Calu3 (cell line): Measurements from ENCODE around the gene PAPPA. TPM values are rescaled to one million over a fixed set of nuclear protein-coding genes. Genes with fewer than 3 reads are reported as not detected.

Experiments
- BruUV-seq: library from RNA; stranded (reverse); fragments of 400-500 nt; replicated peaks from 2 replicates; lab custom pipeline; 2021; lab: Mats Ljungman, UMichigan
- CTCF ChIA-PET: fragments of 300-600 bp; sonication (Branson Sonifier 250); formaldehyde crosslinking; loops from one replicate; lab custom pipeline; 2022; ENCODE audit warnings: antibody characterized with exemption; lab: Charles Lee
- DNase-seq: peaks from one replicate; pipeline ENCODE4 v3.0.0; 2022
- H3K27ac Mint-ChIP-seq: one replicate; pipeline ENCODE4 v1.8.0; 2022; ENCODE audit warnings: mixed read lengths; ENCODE audit not compliant: unreplicated experiment
- H3K27me3 Mint-ChIP-seq: one replicate; pipeline ENCODE4 v1.8.0; 2022; ENCODE audit warnings: mixed read lengths; ENCODE audit not compliant: unreplicated experiment
- H3K36me3 Mint-ChIP-seq: one replicate; pipeline ENCODE4 v1.8.0; 2022; ENCODE audit warnings: mild to moderate bottlenecking, moderate library complexity, mixed read lengths; ENCODE audit not compliant: insufficient read depth, unreplicated experiment
- H3K4me1 Mint-ChIP-seq: one replicate; pipeline ENCODE4 v1.8.0; 2022; ENCODE audit warnings: mild to moderate bottlenecking, low read depth, mixed read lengths; ENCODE audit not compliant: unreplicated experiment
- H3K4me3 Mint-ChIP-seq: one replicate; pipeline ENCODE4 v1.8.0; 2022; ENCODE audit warnings: mild to moderate bottlenecking, low read depth, moderate library complexity, mixed read lengths; ENCODE audit not compliant: unreplicated experiment
- H3K9me3 Mint-ChIP-seq: one replicate; pipeline ENCODE4 v1.8.0; 2022; ENCODE audit warnings: low read depth, mixed read lengths; ENCODE audit not compliant: unreplicated experiment
- CTCF ChIP-seq: fragments of 200-600 bp; IDR thresholded peaks from one replicate; pipeline ENCODE4 v1.8.0; 2022; ENCODE audit warnings: antibody characterized with exemption; ENCODE audit not compliant: unreplicated experiment
- intact Hi-C: fragments of 100-400 bp; cut with micrococcal nuclease; formaldehyde crosslinking; loops from one replicate; pipeline ENCODE4 v1.10.0; 2022; ENCODE audit not compliant: unreplicated experiment
- total RNA-seq: library from RNA; stranded (reverse); gene quantifications from 2 replicates; pipeline ENCODE4 v1.2.3, GENCODE V29; 2022

Gene PAPPA
- total RNA-seq, 1 experiment from 2014 or later: not detected

GRCh38 chr9:116449949-116450348, 296.4 kb downstream of the PAPPA start:
- TF ChIP-seq CTCF: no peak
- CTCF ChIA-PET: no interaction called here
- intact Hi-C loops: no loop called here
- H3K27ac Mint-ChIP-seq: no peak overlapping the region
- H3K9me3 Mint-ChIP-seq: peaks cover 5% of the 10 kb centered on the region
- no peaks in the 10 kb centered on the region for H3K27me3 Mint-ChIP-seq
- H3K36me3 Mint-ChIP-seq: no peaks in the 10 kb centered on the region
- no peaks in the 10 kb centered on the region for H3K4me1 Mint-ChIP-seq
- DNase-seq: no peak
- no peak overlapping the region for H3K4me3 Mint-ChIP-seq
- no TSS peak for BruUV-seq

GRCh38 chr9:116450378-116451139, 297.0 kb downstream of the PAPPA start:
- intact Hi-C loops: no loop called here
- Mint-ChIP-seq H3K9me3 (peaks cover 5% of the 10 kb centered on the region), H3K27ac (no peak overlapping the region), H3K36me3 (no peaks in the 10 kb centered on the region), H3K27me3 (no peaks in the 10 kb centered on the region), H3K4me3 (no peak overlapping the region), H3K4me1 (no peaks in the 10 kb centered on the region)
- CTCF ChIA-PET: no interaction called here
- no peak for TF ChIP-seq CTCF
- DNase-seq: no peak
- BruUV-seq: no TSS peak

- Mint-ChIP-seq H3K4me3 (no peak overlapping the region), H3K9me3 (peaks cover 5% of the 10 kb centered on the region), H3K36me3 (no peaks in the 10 kb centered on the region), H3K27ac (no peak overlapping the region), H3K4me1 (no peaks in the 10 kb centered on the region), H3K27me3 (no peaks in the 10 kb centered on the region)
- BruUV-seq: no TSS peak
- intact Hi-C loops: no loop called here
- CTCF ChIA-PET: interaction anchor here (0.6 kb wide), 1 partner anchor 39 kb away, joined by 5 read pairs; no protein-coding TSS in a partner anchor
- no peak for TF ChIP-seq CTCF
- no peak for DNase-seq
Measured at GRCh38 chr9:116451500-116452115, 298.0 kb downstream of the PAPPA start.
